ENCODE data around the gene KRT83. TPM values are rescaled to one million over a fixed set of nuclear protein-coding genes. Genes with fewer than 3 reads are reported as not detected.
"Not testable (repeated sequence)": the region's sequence is repeated elsewhere in the genome, so short reads cannot be mapped to it uniquely, and the experiment has no call there.

Gene KRT83
- total RNA-seq, 2 experiments from 2014 or later: not detected

GRCh38 chr12:52291267-52291935, 29.8 kb downstream of the KRT83 start, which contains the start of gene KRT81:
TSS of gene KRT81 (minus strand) at chr12:52291534. CDS start at chr12:52291465, 69 bp downstream.
- ChIA-PET CTCF (interaction anchor here (4.5 kb wide), 1 partner anchor 12 kb away, joined by 35 read pairs; no protein-coding TSS in a partner anchor), POLR2A (no interaction called here)

GRCh38 chr12:52290483-52291134, 30.6 kb downstream of the KRT83 start:
- peaks cover 38% of the 10 kb centered on the region for H3K4me1 Mint-ChIP-seq (ENCODE audit: low read depth)
- H3K36me3 Mint-ChIP-seq (ENCODE audit: low read depth); DNase-seq; CTCF ChIA-PET; H3K4me3 Mint-ChIP-seq; POLR2A ChIA-PET; H3K9me3 Mint-ChIP-seq (ENCODE audit: insufficient read depth); H3K27ac Mint-ChIP-seq; ATAC-seq: not testable (repeated sequence)
- peaks cover 28% of the 10 kb centered on the region for H3K27me3 Mint-ChIP-seq (ENCODE audit: low read depth)

More at GRCh38 chr12:52291267-52291935, 29.8 kb downstream of the KRT83 start, which contains the start of gene KRT81:
- Mint-ChIP-seq H3K27me3 (ENCODE audit: low read depth) (peaks cover 34% of the 10 kb centered on the region), H3K36me3 (ENCODE audit: low read depth) (no peaks in the 10 kb centered on the region), H3K4me3 (no peak within 1 kb of the TSS), H3K9me3 (ENCODE audit: insufficient read depth) (no peaks in the 10 kb centered on the region), H3K27ac (no peak within 1 kb of the TSS), H3K4me1 (ENCODE audit: low read depth) (peaks cover 41% of the 10 kb centered on the region)
- DNase-seq (no peak), ATAC-seq (no peak)

GRCh38 chr12:52287816-52288805, 33.1 kb downstream of the KRT83 start:
- not testable (repeated sequence) for DNase-seq; H3K9me3 Mint-ChIP-seq (ENCODE audit: insufficient read depth); H3K4me3 Mint-ChIP-seq; H3K36me3 Mint-ChIP-seq (ENCODE audit: low read depth)
- Mint-ChIP-seq H3K27me3 (ENCODE audit: low read depth) (peaks cover 15% of the 10 kb centered on the region), H3K4me1 (ENCODE audit: low read depth) (peaks cover 24% of the 10 kb centered on the region), H3K27ac (peak overlapping the region; percentile 57)
- peak; percentile 80 for ATAC-seq
- ChIA-PET POLR2A (interaction anchor here (0.6 kb wide), 1 partner anchor 864 kb away, joined by 3 read pairs; no protein-coding TSS in a partner anchor), CTCF (interaction anchor here (1.0 kb wide), 1 partner anchor 9 kb away, joined by 3 read pairs; no protein-coding TSS in a partner anchor)

GRCh38 chr12:52286857-52287785, 34.1 kb downstream of the KRT83 start:
- peak overlapping the region; percentile 57 for H3K27ac Mint-ChIP-seq
- H3K36me3 Mint-ChIP-seq (ENCODE audit: low read depth); H3K4me3 Mint-ChIP-seq; H3K9me3 Mint-ChIP-seq (ENCODE audit: insufficient read depth); DNase-seq; ATAC-seq: not testable (repeated sequence)
- ChIA-PET CTCF (interaction anchor here (0.9 to 1.1 kb wide), 2 partner anchors 9 to 18 kb away, joined by 3 read pairs; no protein-coding TSS in a partner anchor), POLR2A (interaction anchor here (0.6 kb wide), 1 partner anchor 863 kb away, joined by 3 read pairs; no protein-coding TSS in a partner anchor)
- H3K27me3 Mint-ChIP-seq (ENCODE audit: low read depth): peaks cover 14% of the 10 kb centered on the region
- H3K4me1 Mint-ChIP-seq (ENCODE audit: low read depth): peaks cover 24% of the 10 kb centered on the region

GRCh38 chr12:52285851-52286530, 35.2 kb downstream of the KRT83 start:
- Mint-ChIP-seq H3K4me1 (ENCODE audit: low read depth) (peaks cover 24% of the 10 kb centered on the region), H3K36me3 (ENCODE audit: low read depth) (no peaks in the 10 kb centered on the region), H3K27me3 (ENCODE audit: low read depth) (peaks cover 9% of the 10 kb centered on the region), H3K27ac (peak overlapping the region; percentile 27), H3K9me3 (ENCODE audit: insufficient read depth) (no peaks in the 10 kb centered on the region), H3K4me3 (no peak overlapping the region)
- ATAC-seq (no peak), DNase-seq (no peak)
- ChIA-PET POLR2A (no interaction called here), CTCF (interaction anchor here (0.9 to 2.3 kb wide), 3 partner anchors 8 to 19 kb away, joined by 3 to 7 read pairs (median 3); no protein-coding TSS in a partner anchor)

GRCh38 chr12:52285172-52285745, 35.9 kb downstream of the KRT83 start:
- no peak overlapping the region for H3K4me3 Mint-ChIP-seq
- H3K36me3 Mint-ChIP-seq (ENCODE audit: low read depth): no peaks in the 10 kb centered on the region
- peaks cover 13% of the 10 kb centered on the region for H3K27me3 Mint-ChIP-seq (ENCODE audit: low read depth)
- no peaks in the 10 kb centered on the region for H3K9me3 Mint-ChIP-seq (ENCODE audit: insufficient read depth)
- peaks cover 24% of the 10 kb centered on the region for H3K4me1 Mint-ChIP-seq (ENCODE audit: low read depth)
- DNase-seq: no peak
- CTCF ChIA-PET: interaction anchor here (0.6 to 2.7 kb wide), 5 partner anchors 10 to 125 kb away, joined by 3 to 7 read pairs (median 3); no protein-coding TSS in a partner anchor
- POLR2A ChIA-PET: no interaction called here
- no peak overlapping the region for H3K27ac Mint-ChIP-seq
- no peak for ATAC-seq

GRCh38 chr12:52284562-52285171, 36.5 kb downstream of the KRT83 start:
- peaks cover 24% of the 10 kb centered on the region for H3K4me1 Mint-ChIP-seq (ENCODE audit: low read depth)
- ChIA-PET CTCF (interaction anchor here (0.6 to 2.7 kb wide), 6 partner anchors 10 to 125 kb away, joined by 3 to 7 read pairs (median 3); partner anchors contain the start of gene KRT86), POLR2A (no interaction called here)
- no peaks in the 10 kb centered on the region for H3K36me3 Mint-ChIP-seq (ENCODE audit: low read depth)
- no peak for DNase-seq
- no peaks in the 10 kb centered on the region for H3K9me3 Mint-ChIP-seq (ENCODE audit: insufficient read depth)
- H3K27me3 Mint-ChIP-seq (ENCODE audit: low read depth): peaks cover 19% of the 10 kb centered on the region
- ATAC-seq: no peak
- no peak overlapping the region for H3K4me3 Mint-ChIP-seq
- H3K27ac Mint-ChIP-seq: no peak overlapping the region

- Mint-ChIP-seq H3K27me3 (ENCODE audit: low read depth) (peaks cover 30% of the 10 kb centered on the region), H3K36me3 (ENCODE audit: low read depth) (no peaks in the 10 kb centered on the region), H3K27ac (no peak overlapping the region), H3K4me3 (no peak overlapping the region), H3K9me3 (ENCODE audit: insufficient read depth) (no peaks in the 10 kb centered on the region), H3K4me1 (ENCODE audit: low read depth) (peaks cover 24% of the 10 kb centered on the region)
- POLR2A ChIA-PET: no interaction called here
- no peak for DNase-seq
- no peak for ATAC-seq
- CTCF ChIA-PET: interaction anchor here (2.2 to 7.8 kb wide), 8 partner anchors 11 to 123 kb away, joined by 6 to 89 read pairs (median 24); no protein-coding TSS in a partner anchor
Measured at GRCh38 chr12:52280796-52281560, 40.2 kb downstream of the KRT83 start.

- Mint-ChIP-seq H3K4me3 (no peak overlapping the region), H3K36me3 (ENCODE audit: low read depth) (no peaks in the 10 kb centered on the region), H3K27me3 (ENCODE audit: low read depth) (peaks cover 32% of the 10 kb centered on the region), H3K4me1 (ENCODE audit: low read depth) (peaks cover 21% of the 10 kb centered on the region), H3K9me3 (ENCODE audit: insufficient read depth) (no peaks in the 10 kb centered on the region), H3K27ac (no peak overlapping the region)
- POLR2A ChIA-PET: no interaction called here
- CTCF ChIA-PET: interaction anchor here (1.5 to 7.8 kb wide), 13 partner anchors 11 to 122 kb away, joined by 5 to 89 read pairs (median 23); no protein-coding TSS in a partner anchor
- no peak for ATAC-seq
- DNase-seq: no peak
Measured at GRCh38 chr12:52280319-52280795, 40.8 kb downstream of the KRT83 start.
